Renal pelvis (tissue), 12 donors: ENCODE measurements around the gene KLRC4. TPM values are rescaled to one million over a fixed set of nuclear protein-coding genes. Genes with fewer than 3 reads are reported as not detected.
"Not testable (repeated sequence)": the region's sequence is repeated elsewhere in the genome, so short reads cannot be mapped to it uniquely, and the experiment has no call there.

Experiments used
- DNase-seq: peaks from one replicate; pipeline ENCODE4 v3.0.0-alpha.2; 2013
- long read RNA-seq, 16 experiments: transcript quantifications; one replicate each; lab custom pipeline, GENCODE V29; 2026
- polyA plus RNA-seq, 3 donors: library from polyadenylated mRNA; unstranded; fragments of 120-200 nt; gene quantifications; one replicate each; pipeline ENCODE4 v1.2.1, GENCODE V29; 2013; ENCODE audit not compliant: insufficient read length in 3 of 3

Gene KLRC4
- polyA plus RNA-seq, result not detected
- long read RNA-seq, donor 1, result 0 reads
- long read RNA-seq, donor 2, result 0 reads
- long read RNA-seq, donor 3, result 0 reads
- long read RNA-seq, donor 4, result 0 reads
- long read RNA-seq, donor 5, result 0 reads
- long read RNA-seq, donor 6, result 0 reads
- long read RNA-seq, donor 7, result 0 reads
- long read RNA-seq, donor 8, result 0 reads
- long read RNA-seq, donor 9, result 0 reads
- long read RNA-seq, donor 10, result 0 reads
- long read RNA-seq, donor 11, result 0 reads
- long read RNA-seq, donor 12, result 0 reads
- long read RNA-seq, donor 13, result 0 reads
- long read RNA-seq, donor 14, result 0 reads
- long read RNA-seq, donor 15, result 0 reads
- long read RNA-seq, donor 16, result 0 reads

GRCh38 chr12:10409392-10409791 lies at the start of gene KLRC4:
Gene KLRC4 (minus strand): TSS chr12:10409757. CDS start chr12:10409575, 182 bp downstream.
- DNase-seq, result no peak

GRCh38 chr12:10457760-10458159 lies 48.2 kb upstream of the KLRC4 start:
- no peak for DNase-seq

- DNase-seq, result no peak
Observed at GRCh38 chr12:10456856-10457255, 47.3 kb upstream of the KLRC4 start.

- no peak for DNase-seq
Observed at GRCh38 chr12:10455766-10456165, 46.2 kb upstream of the KLRC4 start.

GRCh38 chr12:10454531-10454930 lies 45.0 kb upstream of the KLRC4 start:
- no peak for DNase-seq

- DNase-seq, result no peak
Observed at GRCh38 chr12:10453156-10453555, 43.6 kb upstream of the KLRC4 start, which contains the start of gene KLRC1. Gene KLRC1 (minus strand): TSS chr12:10453377. CDS start chr12:10451156, 2,221 bp downstream.

- DNase-seq, result no peak
Observed at GRCh38 chr12:10448236-10448635, 38.7 kb upstream of the KLRC4 start.

GRCh38 chr12:10446052-10446451 lies 36.5 kb upstream of the KLRC4 start:
- not testable (repeated sequence) for DNase-seq

- DNase-seq, result not testable (repeated sequence)
Observed at GRCh38 chr12:10441144-10441543, 31.6 kb upstream of the KLRC4 start.

GRCh38 chr12:10439608-10440274 lies 30.2 kb upstream of the KLRC4 start:
- DNase-seq, result not testable (repeated sequence)

GRCh38 chr12:10437601-10438000 lies 28.0 kb upstream of the KLRC4 start:
- DNase-seq, result not testable (repeated sequence)

GRCh38 chr12:10435816-10436215 lies 26.3 kb upstream of the KLRC4 start, which contains the start of gene KLRC2:
Gene KLRC2 (minus strand): TSS chr12:10436010. CDS start chr12:10435986, 24 bp downstream.
- DNase-seq, result not testable (repeated sequence)

GRCh38 chr12:10430623-10431022 lies 21.1 kb upstream of the KLRC4 start:
- not testable (repeated sequence) for DNase-seq

GRCh38 chr12:10425938-10426337 lies 16.4 kb upstream of the KLRC4 start:
- DNase-seq, result not testable (repeated sequence)

GRCh38 chr12:10424260-10424899 lies 14.8 kb upstream of the KLRC4 start:
- DNase-seq, result not testable (repeated sequence)

- DNase-seq, result not testable (repeated sequence)
Observed at GRCh38 chr12:10422159-10422558, 12.6 kb upstream of the KLRC4 start.

- DNase-seq, result not testable (repeated sequence)
Observed at GRCh38 chr12:10420334-10420733, 10.8 kb upstream of the KLRC4 start, which contains the start of gene KLRC3. Gene KLRC3 (minus strand): TSS chr12:10420595. CDS start chr12:10420550, 45 bp downstream.

GRCh38 chr12:10408842-10409241 lies 715 bp downstream of the KLRC4 start:
- no peak for DNase-seq

GRCh38 chr12:10406725-10407124 lies 2.8 kb downstream of the KLRC4 start:
- DNase-seq, result no peak

- no peak for DNase-seq
Observed at GRCh38 chr12:10405294-10405693, 4.3 kb downstream of the KLRC4 start.

- DNase-seq, result no peak
Observed at GRCh38 chr12:10404798-10405197, 4.8 kb downstream of the KLRC4 start.

GRCh38 chr12:10400829-10401228 lies 8.7 kb downstream of the KLRC4 start:
- no peak for DNase-seq
